GM21825 (cell line): ENCODE results near the gene RBL2.

ENCODE experiments used
- ATAC-seq: cut with Tn5 transposase; IDR thresholded peaks from one replicate; pipeline ENCODE4 v1.9.1; 2021; ENCODE audit warnings: mild to moderate bottlenecking, moderate library complexity; ENCODE audit not compliant: unreplicated experiment

RBL2 gene

DNA sequence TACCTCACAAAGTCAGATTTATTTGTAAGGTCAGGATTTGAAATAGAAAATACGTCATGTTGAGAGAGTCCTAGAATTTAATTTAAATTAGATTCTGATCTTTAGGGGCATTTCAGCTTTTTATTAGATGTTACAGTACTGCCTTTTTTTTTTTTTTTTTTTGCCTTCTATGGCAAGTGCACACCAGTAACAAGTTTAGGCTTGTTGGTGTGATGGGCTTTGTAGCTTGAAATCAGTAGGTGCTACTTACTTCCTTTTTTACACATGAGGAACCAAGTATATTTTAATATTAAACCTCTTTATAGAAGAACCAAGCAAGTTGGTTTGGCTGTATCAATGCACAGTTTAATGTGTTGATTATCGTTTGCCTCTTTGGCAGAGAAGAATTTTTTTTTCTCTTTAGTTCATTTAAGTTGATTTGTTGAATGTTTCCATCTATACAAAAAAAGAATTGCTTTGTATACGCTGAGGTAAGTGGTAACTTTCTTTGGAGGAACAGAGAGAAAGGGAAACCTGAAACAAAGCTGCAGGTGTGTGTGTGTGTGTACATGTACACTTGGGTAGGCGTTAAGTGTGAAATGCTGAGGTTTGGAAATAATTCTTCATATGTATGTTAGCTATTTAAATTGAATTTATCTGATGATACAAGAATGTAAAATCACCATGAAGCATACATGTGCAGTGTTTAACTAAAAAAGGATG, 15.7 kb downstream of the RBL2 start:
- ATAC-seq = no peak

DNA sequence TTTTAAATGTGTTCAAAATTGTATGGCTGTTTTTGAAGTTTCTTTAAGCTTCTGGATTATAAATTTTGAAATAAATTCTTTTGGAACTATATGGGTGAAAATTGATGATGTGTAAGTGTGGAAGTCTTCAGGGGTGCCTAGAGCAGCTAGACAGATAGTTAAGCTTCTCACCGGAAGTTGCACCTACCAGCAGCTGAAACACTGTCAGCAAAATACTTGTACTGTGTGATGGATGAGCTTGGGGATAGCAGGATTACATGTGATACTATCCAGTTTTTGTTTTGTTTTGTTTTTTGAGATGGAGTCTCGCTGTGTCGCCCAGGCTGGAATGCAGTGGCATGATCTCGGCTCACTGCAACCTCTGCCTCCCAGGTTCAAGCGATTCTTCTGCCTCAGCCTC, 19.7 kb downstream of the RBL2 start:
- ATAC-seq = no peak

DNA sequence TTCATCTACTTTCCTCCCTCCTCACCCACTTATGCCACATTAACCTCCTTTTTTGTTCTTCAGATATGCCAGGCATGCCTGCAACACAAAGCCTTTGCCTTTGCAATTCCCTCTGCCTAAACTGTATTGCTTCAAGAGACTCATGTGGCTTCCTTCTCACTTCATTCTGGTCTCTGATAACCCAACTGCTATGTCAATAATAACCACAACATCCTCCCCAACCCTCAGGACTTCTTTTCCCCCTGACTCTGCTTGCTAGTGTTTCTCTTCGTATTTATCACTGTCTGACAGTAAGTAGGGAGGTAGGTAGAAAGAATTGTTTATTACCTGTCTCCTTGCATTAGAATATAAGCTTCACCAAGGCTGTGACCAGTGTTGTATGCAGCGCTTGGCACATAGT, 22.4 kb downstream of the RBL2 start:
- no peak for ATAC-seq

DNA sequence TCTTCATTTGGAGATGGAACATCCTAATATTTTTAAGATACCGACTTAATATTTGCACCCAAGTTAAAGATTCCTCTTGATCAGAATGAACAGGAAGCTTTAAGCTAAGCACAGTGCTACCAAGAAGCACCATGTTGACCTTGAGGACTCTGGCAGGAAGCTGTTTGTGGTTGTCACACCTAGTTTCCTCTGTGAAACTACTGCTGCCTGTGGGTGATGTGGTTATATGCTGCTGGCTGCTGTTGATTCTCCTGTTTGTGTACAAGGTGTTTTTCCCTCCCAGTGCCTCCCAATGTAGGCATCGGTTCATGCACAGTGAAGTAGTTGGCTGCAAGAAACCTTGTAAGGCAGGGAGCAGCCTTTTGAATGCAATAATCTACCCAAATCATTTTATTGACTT, 23.4 kb downstream of the RBL2 start:
- ATAC-seq = peak; percentile 100

DNA sequence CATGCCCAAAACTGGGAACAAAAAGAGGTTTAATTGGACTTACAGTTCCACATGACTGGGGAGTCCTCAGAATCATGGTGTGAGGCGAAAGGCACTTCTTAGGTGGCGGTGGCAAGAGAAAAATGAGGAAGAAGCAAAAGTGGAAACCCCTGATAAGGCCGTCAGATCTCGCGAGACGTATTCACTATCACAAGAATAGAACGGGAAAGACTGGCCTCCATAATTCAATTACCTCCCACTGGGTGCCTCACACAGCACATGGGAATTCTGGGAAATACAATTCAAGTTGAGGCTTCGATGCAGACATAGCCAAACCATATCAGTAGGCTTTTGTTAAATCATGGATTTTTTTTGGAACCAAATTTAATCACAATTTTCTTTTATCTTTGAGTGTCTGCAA, 24.4 kb downstream of the RBL2 start:
- no peak for ATAC-seq

DNA sequence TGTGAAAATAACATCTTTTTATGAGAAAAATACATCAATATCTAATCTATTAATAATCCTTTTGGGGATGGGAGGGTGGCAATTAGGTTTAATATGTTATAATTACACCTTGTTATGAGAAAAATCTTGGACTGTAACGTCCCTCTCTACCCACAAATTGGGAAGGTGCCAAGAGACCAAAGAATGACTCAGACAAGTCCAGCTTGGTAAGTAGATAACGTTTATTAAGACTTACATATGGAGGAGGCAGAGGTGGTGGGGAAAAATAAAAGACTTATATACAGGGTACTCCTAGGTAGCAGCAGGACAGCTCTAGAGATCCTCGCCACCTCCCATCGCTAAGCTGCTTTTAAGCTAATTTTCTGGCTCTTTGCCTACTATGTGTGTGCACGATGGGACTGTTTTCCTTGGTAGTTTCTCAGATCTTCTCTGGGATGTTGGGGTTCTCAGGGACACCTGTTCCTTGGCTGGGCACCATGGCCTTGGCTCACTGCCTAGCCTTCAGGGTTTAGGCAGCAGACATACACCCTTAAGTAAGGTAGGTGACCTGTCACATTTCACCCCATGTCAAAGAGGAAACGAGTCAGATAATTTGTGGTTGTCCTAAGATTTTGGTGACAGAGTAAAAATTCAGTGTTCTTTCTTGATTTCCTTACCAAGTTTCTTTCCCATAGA, 31.5 kb downstream of the RBL2 start:
- no peak for ATAC-seq

DNA sequence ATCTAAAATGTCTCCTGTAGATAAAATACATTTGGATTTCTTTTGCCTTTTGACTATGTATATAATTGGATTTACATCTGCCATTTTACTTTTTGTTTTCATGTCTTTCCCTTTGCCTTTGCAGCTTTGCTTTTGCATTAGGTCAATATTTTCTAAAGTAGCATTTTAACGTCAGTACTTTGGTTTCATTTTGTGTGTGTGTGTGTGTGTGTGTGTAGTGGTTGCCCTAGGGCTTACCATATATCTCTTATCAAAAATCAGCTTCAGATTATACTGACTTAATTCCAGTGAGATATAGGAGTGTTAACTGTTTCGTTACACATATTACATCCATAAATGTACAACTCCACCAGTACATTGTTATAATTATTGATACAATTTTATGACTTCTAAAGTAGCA, 42.6 kb downstream of the RBL2 start:
- ATAC-seq = no peak

DNA sequence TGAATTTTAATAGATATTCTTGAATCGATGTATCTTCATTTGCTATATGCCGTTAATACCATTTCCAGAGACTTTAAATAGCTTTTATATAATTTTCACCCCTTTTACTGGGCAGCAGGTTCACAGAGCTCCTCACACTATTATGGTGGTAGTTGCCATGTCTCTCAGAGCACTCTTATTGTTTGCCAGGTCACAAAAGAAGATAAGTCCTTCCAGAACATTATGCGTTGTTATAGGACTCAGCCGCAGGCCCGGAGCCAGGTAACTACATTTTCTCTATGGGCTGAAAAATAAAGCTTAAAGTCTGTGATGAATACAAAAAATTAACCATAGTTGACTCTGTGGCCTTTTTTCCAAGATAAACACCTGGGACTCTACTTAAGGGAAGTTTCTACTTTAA, 44.7 kb downstream of the RBL2 start:
- ATAC-seq = no peak

DNA sequence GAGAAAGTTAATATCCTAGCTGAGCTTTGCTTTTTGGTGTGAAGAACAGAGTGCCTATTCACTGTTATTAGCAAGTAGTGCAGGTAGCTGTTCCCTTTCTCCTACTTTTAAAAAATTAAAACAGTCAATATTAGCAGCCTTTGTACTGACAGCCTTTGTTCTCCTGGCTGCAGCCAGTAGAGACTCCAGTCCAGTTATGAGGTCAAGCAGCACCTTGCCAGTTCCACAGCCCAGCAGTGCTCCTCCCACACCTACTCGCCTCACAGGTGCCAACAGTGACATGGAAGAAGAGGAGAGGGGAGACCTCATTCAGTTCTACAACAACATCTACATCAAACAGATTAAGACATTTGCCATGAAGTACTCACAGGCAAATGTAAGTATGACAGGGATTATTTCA, 46.1 kb downstream of the RBL2 start:
- ATAC-seq = no peak

DNA sequence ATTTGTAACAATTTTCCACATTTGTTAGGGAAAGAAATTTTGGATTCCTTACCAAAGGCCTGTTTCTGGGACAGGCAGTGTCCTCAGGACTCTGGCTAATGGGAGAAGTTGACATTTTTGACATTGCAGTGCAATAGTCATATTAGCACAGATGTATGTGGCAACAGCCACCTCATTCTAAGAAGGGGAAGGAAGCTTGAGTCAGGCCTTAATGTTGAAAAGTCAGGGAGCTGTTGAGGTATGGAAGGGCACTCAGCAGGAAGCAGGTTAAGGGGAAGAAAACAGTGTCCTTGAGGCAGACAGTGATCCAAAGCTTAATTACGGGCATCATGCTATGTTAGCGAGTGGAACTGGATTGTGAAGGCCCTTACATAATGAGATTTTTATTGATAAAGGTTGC, 47.9 kb downstream of the RBL2 start:
- ATAC-seq = no peak

DNA sequence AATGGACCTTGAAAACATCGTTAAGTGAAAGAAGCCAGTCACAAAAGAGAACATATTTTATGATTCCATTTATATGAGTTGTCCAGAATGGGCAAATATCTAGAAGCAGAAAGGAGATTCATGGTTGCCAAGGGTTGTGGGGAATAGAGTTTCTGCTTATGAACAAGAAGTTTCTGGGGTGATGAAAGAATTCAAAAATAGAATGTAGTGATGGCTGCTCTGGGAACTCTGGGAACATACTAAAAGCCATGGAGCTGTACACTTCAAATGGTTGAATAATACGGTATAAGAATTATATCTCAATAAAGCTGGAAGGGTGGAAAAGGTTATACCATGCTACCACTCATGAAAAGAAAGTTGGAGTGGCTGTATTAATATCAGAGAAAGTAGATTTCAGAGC, 50.3 kb downstream of the RBL2 start:
- ATAC-seq = no peak

DNA sequence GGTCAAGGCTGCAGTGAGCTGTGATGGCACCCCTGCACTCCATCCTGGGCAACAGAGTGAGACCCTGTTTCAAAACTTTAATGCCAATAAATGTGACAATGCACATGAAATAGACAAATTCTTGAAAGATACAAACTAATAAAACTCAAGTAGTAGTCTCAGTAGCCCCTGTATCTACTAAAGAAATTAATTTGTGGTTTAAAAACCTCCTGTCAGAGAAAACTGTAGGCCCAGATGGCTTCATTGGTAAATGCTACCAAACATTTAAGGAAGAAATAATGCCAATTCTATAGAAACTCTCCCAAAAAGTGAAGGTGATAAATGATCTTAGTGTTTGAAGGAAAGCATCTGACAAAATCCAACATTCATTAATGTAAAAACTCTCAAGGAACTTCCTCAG, 52.0 kb downstream of the RBL2 start:
- no peak for ATAC-seq

DNA sequence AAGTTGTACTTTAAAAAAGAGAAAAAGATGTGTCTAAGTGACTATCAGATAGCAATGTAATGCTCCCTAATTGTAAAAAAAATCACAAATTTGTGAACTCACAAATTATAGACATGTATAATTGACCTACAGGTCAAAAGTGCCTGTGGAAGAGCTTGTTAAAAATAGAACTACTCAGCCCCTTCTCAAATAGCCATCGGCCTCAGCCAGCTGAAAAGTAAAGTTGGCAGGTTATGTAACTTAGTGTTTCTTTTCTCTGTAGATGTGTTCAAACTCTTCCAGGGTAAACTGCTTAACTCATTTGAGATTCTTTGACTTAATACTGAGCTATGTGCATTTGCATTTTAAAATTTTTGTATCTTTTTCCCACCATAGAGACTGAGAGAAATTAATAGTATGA, 55.5 kb downstream of the RBL2 start:
- ATAC-seq = no peak

DNA sequence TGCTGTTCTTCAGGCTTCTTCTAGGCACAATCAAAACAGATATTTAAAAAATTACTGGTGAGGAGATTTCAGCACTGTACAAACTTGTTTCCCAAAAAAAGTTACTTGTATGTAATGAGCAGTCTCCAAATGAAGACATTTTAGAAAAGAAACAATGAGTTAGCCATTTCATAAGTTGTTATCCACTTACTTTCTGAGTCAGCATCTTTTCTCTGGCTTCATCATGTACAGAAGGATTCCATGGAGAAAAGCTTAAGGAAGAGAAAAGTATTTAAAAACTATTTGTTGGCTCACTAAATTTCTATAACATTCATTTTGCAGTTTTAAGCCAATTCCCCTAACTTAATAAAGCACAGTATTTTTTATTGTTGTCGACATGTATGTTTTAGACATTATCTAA, 58.2 kb downstream of the RBL2 start:
- ATAC-seq = no peak

DNA sequence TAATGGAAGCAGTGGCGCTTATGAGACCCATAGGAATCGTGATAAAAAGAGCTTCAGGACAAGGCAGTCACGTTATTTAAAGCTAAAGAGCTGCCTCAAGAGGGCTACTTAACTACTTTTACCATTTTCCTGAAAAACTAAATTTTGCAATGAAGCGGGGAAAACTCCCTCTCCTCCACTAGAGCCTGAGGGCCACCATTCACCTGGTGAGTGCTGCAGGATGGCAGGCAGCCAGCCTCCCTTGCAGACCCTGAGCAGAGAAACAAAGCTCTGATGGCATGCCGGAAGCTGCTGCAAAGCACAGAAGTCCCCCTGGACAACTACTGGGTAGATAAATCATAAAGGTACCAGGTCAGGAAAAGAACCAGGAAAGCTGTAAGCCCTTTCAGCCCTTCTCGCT, 60.4 kb downstream of the RBL2 start:
- no peak for ATAC-seq

DNA sequence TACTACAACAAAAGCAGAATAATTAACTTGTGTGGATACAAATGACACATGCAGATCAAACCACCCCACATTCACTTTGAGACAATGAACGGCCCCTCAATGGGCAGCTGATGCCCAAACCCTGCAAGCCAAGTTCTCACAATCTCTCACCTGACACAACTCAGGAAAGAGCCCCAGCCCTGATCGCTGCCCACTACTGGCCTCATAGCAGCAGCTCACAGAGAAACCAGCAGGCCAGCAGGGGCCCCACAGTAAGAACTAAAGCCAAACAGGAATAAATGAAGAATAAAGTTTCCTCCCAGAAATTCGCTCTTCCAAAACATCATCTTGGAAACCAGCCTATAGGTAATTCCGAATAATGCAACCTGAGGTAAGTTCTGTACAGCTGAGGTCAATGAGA, 61.1 kb downstream of the RBL2 start:
- ATAC-seq = no peak

DNA sequence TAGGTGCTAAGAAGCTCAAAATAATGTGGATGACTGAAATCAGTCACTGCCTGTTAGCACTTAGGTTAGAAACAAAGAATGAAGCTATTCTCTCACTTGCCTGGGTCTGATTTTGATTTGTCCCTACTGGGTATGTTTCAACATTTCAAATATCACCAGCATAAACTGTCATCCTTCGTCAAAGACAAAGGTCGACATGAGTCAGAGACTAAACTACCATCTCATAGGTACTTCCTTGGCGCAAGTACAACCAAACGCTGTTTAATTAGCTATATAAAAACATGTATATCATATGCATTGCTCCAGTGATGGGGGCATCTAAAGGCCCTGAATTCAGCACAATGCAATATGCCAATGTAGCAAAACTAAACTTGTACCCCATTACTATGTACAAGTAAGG, 64.7 kb downstream of the RBL2 start:
- no peak for ATAC-seq

DNA sequence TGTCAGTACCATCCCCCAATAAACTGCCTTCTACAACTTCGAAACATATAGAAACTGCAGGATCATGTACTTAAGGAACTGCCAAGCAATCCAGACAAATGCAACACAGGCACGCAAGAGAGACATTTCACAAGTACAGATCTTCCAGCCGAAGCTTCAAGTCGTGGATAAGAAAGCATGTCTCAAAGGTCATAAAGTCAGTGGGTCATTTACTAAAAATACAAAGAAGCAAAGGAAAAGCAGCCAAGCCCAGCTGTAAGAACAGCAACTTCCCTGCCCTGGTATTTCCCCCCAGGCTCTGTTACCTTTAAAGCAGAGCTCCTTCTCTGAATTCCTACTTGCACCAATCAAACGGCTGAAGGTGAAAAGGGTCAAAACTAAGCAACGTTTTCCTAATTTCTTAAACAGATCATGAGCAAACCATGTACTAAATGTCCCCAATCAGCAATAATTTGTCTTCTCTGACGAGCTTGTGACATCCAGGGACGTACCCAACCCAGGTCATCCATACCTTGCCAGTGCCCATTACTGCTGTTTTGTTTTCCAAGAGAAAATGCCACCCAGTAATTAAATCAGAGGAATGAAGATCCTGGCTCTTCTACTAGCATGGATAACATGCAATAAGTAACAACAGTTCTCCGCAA, 67.1 kb downstream of the RBL2 start:
- no peak for ATAC-seq

DNA sequence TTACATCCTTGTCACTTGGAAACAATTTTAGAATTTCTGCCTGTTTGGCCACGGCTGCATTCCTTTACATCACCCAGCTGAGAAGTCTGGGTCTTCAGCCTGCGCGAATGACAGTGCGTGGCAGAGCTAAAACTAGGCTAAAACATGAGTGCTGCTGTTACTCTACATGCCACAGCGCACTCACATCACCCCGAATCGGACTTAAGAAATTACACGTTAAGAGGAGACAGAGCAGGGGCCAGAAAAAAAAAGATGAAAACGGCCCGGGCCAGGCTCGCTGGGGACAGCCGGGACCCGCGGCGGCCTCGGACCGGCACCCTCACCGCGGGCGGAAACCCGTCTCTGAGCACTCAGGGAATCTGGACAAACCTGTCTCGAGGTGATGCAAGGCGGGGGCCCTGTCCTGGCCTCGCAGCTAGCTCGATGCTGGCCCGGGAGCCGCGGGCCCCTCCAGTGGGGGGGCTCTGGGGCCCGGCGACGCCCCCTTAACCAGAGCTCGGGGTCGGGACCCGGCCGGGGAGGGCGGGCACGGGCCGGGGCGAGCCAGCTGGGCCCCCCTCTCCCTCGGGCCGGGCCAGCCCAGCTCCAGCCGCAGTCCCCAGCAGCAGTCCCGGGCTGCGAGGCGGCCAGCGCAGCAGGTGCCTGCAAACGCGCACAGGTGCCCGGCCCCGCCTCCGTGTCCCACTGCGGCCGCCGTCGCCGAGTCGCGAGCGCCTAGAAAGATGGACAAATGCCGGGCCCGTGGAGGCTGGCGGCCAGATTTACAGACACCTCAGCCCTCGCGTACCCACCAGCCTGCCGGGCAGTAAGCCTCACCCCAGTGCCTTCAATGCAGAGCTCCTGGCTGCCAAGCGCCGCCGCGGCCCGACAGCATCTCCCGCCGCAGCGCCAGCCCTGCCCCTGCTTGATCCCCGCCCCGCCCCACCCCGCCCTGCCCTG, 68.3 kb downstream of the RBL2 start, which contains the start of gene AKTIP:
Gene AKTIP, minus strand, starts transcription at position 879 of the 939 bp plus-strand sequence. CDS start 2,950 bp downstream, outside the sequence.
- peak; percentile 22 for ATAC-seq

DNA sequence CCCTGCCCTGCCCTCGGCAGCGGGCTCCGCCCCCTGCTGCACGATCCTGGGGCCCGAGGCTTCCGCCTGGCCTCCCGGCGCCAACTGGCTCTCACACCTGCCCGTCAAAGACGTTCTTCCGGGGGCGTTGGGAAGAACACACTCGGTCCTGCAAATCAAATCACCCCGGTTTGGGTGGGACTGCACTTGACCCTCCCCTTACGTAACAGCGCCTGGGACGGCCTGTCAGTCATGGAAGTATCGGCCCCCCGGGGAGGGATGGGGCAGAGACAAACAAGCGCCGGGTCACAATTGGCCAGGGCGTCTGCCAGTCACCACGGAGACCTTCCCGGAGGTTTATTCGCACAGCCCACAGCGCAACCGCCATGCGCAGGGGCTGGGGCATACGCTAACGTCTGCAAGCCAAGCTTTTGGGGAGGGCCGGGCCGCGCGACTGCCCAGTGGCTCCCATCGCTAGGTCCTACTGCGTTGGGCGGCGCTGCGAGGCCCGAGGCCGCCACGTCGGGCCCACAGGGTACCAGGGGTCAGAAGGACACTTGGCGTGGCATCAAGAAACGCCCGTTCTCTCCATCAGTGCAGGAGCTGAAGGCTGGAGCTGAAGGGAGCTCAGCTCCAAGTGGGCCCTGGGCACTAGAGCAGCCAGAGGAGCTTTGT, 69.1 kb downstream of the RBL2 start:
- peak; percentile 95 for ATAC-seq
